Urinary bladder (tissue), 4 donors: Measurements from ENCODE around the gene CDAN1. TPM values are rescaled to one million over a fixed set of nuclear protein-coding genes. Genes with fewer than 3 reads are reported as not detected.
"Not testable (repeated sequence)": the region's sequence is repeated elsewhere in the genome, so short reads cannot be mapped to it uniquely, and the experiment has no call there.

Source experiments
- DNase-seq: peaks from one replicate; pipeline ENCODE4 v3.0.0-alpha.2; 2015; ENCODE audit errors: extremely low spot score
- H3K27ac ChIP-seq: one replicate; pipeline ENCODE4 v1.5.1; 2013; ENCODE audit warnings: low read depth, mild to moderate bottlenecking, moderate library complexity
- H3K36me3 ChIP-seq: one replicate; pipeline ENCODE4 v1.6.1; 2013; ENCODE audit warnings: mild to moderate bottlenecking, moderate library complexity; ENCODE audit not compliant: insufficient read depth
- H3K4me1 ChIP-seq: one replicate; pipeline ENCODE4 v1.6.1; 2013; ENCODE audit warnings: mild to moderate bottlenecking, moderate library complexity; ENCODE audit not compliant: insufficient read depth
- H3K4me3 ChIP-seq: one replicate; pipeline ENCODE4 v1.5.1; 2013; ENCODE audit warnings: low read depth, low read length
- WGBS: extraction: QIAGEN DNeasy Blood & Tissue Kit; methylation state at CpG from one replicate; pipeline ENCODE4 v1.1.7; 2013; 5-methylcytosine and 5-hydroxymethylcytosine counted together
- polyA plus RNA-seq: library from polyadenylated mRNA; stranded (reverse); fragments of 200-250 nt; gene quantifications from one replicate; pipeline ENCODE4 v1.2.3, GENCODE V29; 2013
- total RNA-seq: library from RNA; depleted of rRNA; stranded (reverse); fragments of >200 nt; gene quantifications from one replicate; pipeline ENCODE4 v1.2.3, GENCODE V29; 2014
- donor health status: healthy with polysubstance abuse.
- donor health status: healthy.

The CDAN1 gene
- total RNA-seq, result 8.2 TPM
- polyA plus RNA-seq, result 10.4 TPM

DNA sequence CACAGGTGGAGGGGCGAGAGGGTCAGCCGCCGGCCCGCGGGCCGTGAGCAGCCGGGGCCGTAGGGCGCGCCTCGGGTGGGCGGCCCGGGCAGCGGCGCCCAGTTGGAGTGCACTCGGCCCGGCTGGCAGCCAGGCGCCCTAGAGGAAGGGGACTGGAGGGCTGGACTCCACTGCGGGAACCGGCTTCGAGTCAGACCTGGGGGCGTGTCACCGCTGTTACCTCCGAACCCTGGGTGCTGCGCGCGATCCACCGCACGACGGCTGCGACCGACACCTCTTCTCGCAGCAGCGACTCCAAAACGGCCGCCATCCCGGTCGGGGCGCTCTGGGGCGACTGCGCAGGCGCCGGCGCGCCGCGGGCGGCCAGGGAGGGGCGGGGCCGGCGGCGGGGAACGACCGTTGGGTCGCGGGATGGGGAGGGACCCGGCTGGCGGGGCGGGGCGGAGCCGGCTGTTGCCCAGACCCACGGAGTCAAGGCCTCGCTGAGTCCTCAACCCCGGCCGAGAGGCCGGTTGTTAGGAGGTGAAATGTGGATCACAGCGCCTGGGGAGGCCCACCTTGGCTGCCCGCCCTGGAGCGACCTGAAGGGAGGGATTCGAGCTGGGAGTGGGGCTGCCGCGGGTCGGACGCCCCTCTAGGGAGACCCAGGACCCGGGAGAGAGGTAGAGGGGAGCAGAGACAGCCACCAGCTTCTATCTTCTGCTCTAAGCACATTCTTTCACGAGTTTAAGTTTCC, at the start of gene CDAN1:
Gene CDAN1 (minus strand): TSS at position 336 of the 736 bp plus-strand sequence. CDS start 26 bp downstream, at position 310.
- Histone ChIP-seq H3K4me1 (peaks cover 1% of the 10 kb centered on the region), H3K27ac (peak within 1 kb of the TSS; percentile 95), H3K4me3 (peak within 1 kb of the TSS; percentile 86), H3K36me3 (peaks cover 4% of the 10 kb centered on the region)
- under 1% methylated on average over 76 of the region's 76 CpGs for WGBS
- peak; percentile 57 for DNase-seq

DNA sequence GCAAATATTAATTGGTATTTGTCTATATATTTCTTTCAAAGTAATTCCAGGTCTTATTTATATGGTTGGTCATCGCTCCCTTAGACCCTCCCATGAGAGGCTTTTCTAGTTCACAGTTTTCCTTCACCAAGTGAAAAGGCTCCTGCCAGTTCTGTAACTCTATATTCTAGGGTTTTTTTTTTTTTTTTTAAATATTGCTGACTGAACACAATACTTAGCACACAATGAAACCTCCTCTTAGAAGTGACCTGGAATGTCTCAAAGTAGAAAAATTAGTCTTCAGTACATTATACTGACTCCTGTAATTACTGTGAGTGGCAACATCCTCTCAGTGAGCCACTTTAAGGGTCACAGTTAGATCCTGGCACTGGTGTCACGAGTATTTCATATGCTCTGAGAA, 48.6 kb upstream of the CDAN1 start:
- DNase-seq, result no peak
- H3K4me3 ChIP-seq, result no peak overlapping the region
- H3K4me1 ChIP-seq, result no peaks in the 10 kb centered on the region
- peaks cover 2% of the 10 kb centered on the region for H3K36me3 ChIP-seq
- WGBS, result 95% methylated on average over 2 of the region's 2 CpGs
- H3K27ac ChIP-seq, result no peak overlapping the region

GRCh38 chr15:42784705-42785104, 47.8 kb upstream of the CDAN1 start:
- DNase-seq, result no peak

DNA sequence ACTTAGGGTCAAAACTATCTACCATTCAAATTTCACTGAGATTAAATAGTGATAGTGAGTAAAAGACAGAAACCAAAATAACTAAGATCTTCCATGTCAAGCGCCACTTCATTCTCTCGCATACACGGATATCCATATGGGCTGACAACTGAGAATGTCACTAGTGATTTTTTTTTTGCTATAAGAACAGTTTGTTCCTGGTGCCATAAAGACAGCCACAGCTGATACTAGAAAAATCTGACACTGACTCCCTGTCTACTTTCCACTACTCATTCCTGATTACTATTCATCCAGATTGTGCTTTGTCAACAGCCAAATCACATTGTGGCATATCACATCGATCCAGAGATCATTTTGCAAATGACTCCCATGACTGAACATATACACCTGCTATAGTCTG, 45.8 kb upstream of the CDAN1 start:
- 98% methylated on average over 4 of the region's 4 CpGs for WGBS
- Histone ChIP-seq H3K36me3 (peaks cover 2% of the 10 kb centered on the region), H3K27ac (no peak overlapping the region), H3K4me1 (no peaks in the 10 kb centered on the region), H3K4me3 (no peak overlapping the region)
- DNase-seq, result no peak

More at GRCh38 chr15:42784705-42785104, 47.8 kb upstream of the CDAN1 start:
- H3K27ac ChIP-seq, result no peak overlapping the region
- WGBS, result 99% methylated on average over 1 of the region's 1 CpG
- H3K36me3 ChIP-seq, result peaks cover 2% of the 10 kb centered on the region
- no peak overlapping the region for H3K4me3 ChIP-seq
- H3K4me1 ChIP-seq, result no peaks in the 10 kb centered on the region

GRCh38 chr15:42775416-42775815, 38.5 kb upstream of the CDAN1 start:
- 77% methylated on average over 2 of the region's 2 CpGs for WGBS

DNA sequence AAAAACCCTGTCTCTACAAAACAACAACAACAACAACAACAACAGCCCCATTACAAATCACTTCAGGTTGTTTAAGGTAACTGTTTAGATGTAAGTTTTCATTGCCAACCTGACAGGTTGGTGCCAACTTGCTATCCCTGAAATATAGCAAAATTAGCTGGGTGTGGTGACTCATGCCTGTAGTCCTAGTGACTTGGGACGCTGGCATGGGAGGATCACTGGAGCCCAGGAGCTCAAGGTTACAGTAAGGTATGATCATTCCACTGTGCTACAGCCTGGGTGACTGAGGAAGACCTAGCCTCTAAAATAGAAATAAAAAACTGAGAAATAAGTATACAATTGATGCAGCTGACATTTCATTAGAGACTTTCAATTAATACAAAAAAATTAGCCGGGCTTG, 36.0 kb upstream of the CDAN1 start:
- peaks cover 1% of the 10 kb centered on the region for H3K36me3 ChIP-seq
- no peak for DNase-seq
- H3K4me3 ChIP-seq, result no peak overlapping the region
- no peak overlapping the region for H3K27ac ChIP-seq
- no peaks in the 10 kb centered on the region for H3K4me1 ChIP-seq
- WGBS, result 91% methylated on average over 2 of the region's 2 CpGs

More at GRCh38 chr15:42775416-42775815, 38.5 kb upstream of the CDAN1 start:
- H3K36me3 ChIP-seq, result peaks cover under 1% of the 10 kb centered on the region
- no peaks in the 10 kb centered on the region for H3K4me1 ChIP-seq
- no peak overlapping the region for H3K4me3 ChIP-seq
- no peak for DNase-seq
- H3K27ac ChIP-seq, result no peak overlapping the region

DNA sequence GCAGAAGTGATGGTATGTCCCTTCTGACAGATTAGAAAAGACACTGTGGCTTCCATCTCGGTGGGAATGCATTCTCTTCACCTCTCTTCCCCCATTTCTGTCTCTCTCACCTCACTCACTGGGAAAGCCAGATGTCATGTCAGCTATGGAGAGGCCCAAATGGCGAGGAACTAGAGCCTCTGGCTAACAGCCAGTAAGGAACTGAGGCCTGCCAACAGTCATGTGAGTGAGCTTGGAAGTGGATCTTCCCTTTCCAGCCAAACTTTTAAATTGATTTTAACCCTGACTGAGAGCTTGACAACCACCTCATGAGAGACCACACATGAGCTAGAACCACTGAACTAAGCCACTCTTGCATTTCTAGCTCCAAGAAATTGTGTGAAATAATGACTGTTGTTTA, 35.2 kb upstream of the CDAN1 start:
- H3K27ac ChIP-seq, result no peak overlapping the region
- no peaks in the 10 kb centered on the region for H3K4me1 ChIP-seq
- no peak overlapping the region for H3K4me3 ChIP-seq
- H3K36me3 ChIP-seq, result peaks cover 1% of the 10 kb centered on the region
- no peak for DNase-seq
- 43% methylated on average over 2 of the region's 2 CpGs for WGBS

DNA sequence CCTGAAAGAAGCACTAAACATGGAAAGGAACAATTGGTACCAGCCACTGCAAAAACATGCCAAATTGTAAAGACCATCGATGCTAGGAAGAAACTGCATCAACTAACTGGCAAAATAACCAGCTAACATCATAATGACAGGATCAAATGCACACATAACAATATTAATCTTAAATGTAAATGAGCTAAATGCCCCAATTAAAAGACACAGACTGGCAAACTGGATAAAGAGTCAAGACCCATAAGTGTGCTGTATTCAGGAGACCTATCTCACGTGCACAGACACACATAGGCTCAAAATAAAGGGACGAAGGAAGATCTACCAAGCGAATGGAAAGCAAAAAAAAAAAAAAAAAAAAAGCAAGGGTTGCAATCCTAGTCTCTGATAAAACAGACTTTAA, 29.2 kb upstream of the CDAN1 start:
- H3K4me1 ChIP-seq, DNase-seq, H3K27ac ChIP-seq, H3K36me3 ChIP-seq, H3K4me3 ChIP-seq: not testable (repeated sequence)
- WGBS, result 96% methylated on average over 4 of the region's 4 CpGs

GRCh38 chr15:42764154-42764731, 27.3 kb upstream of the CDAN1 start:
- H3K4me1 ChIP-seq, H3K27ac ChIP-seq, H3K36me3 ChIP-seq, H3K4me3 ChIP-seq, DNase-seq: not testable (repeated sequence)
- 79% methylated on average over 16 of the region's 16 CpGs for WGBS

DNA sequence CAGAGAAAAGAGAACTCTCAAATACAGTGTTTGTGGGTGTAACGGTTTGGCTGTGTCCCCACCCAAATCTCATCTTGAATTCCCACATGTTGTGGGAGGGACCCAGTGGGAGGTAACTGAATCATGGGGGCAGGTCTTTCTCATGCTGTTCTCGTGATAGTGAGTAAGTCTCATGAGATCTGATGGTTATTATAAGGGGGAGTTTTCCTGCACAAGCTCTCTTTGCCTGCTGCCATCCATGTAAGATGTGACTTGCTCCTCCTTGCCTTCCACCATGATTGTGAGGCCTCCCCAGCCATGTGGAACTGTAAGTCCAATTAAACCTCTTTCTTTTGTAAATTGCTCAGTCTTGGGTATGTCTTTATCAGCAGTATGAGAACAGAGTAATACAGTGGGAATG, 24.9 kb upstream of the CDAN1 start:
- WGBS, result 91% methylated on average over 2 of the region's 2 CpGs
- not testable (repeated sequence) for H3K4me1 ChIP-seq, DNase-seq, H3K4me3 ChIP-seq, H3K27ac ChIP-seq, H3K36me3 ChIP-seq

DNA sequence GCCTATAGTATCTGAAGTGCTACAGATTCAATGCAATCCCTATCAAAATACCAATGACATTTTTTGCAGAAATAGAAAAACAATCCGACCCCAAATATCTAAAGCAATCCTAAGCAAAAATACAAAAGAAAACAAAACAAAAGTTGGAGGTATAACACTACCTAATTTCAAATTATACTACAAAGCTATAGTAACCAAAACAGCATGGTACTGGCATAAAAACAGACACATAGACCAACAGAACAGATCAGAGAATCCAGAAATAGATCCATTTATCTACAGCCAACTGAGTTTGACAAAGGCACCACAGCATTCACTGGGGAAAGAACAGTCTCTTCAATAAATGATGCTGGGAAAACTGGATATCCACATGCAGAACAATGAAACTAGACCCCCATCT, 23.8 kb upstream of the CDAN1 start:
- Histone ChIP-seq H3K36me3 (no peaks in the 10 kb centered on the region), H3K4me1 (no peaks in the 10 kb centered on the region), H3K4me3 (no peak overlapping the region), H3K27ac (no peak overlapping the region)
- DNase-seq, result no peak
- WGBS, result 99% methylated on average over 1 of the region's 1 CpG

GRCh38 chr15:42759093-42759492, 22.2 kb upstream of the CDAN1 start:
- Histone ChIP-seq H3K27ac (no peak overlapping the region), H3K36me3 (no peaks in the 10 kb centered on the region), H3K4me3 (no peak overlapping the region), H3K4me1 (no peaks in the 10 kb centered on the region)
- WGBS, result 98% methylated on average over 2 of the region's 2 CpGs
- no peak for DNase-seq

DNA sequence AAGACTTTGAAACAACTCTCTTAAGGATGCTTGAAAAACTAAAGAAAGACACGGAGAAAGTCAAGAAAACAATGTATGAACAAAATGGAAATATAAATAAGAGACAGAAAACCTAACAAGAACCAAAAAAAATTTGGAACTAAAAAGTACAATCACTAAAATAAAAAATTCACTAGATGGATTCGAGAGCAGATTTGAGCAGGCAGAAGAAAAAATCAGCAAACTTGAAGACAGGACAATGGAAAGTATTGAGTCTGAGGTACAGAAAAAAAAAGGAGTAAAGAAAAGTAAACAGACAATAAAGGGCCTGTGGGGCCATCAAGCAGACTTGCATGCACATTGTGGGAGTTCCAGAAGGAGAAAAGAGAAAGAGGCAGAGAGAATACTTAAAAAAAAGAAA, 13.4 kb upstream of the CDAN1 start:
- Histone ChIP-seq H3K4me3 (no peak overlapping the region), H3K4me1 (no peaks in the 10 kb centered on the region), H3K27ac (no peak overlapping the region), H3K36me3 (peaks cover 4% of the 10 kb centered on the region)
- no peak for DNase-seq
- whole genome bisulfite sequencing, result 96% methylated on average over 2 of the region's 2 CpGs

GRCh38 chr15:42749266-42749665, 12.3 kb upstream of the CDAN1 start:
- Histone ChIP-seq H3K4me3 (no peak overlapping the region), H3K4me1 (no peaks in the 10 kb centered on the region), H3K36me3 (peaks cover 5% of the 10 kb centered on the region), H3K27ac (no peak overlapping the region)
- 82% methylated on average over 1 of the region's 1 CpG for WGBS
- no peak for DNase-seq
